SU-DHL-6 (cell line): ENCODE data around the gene PRKN.

ENCODE experiments used
- EZH2phosphoT487 ChIP-seq: fragments of 200-600 bp; sonication (generic), shearing (Covaris generic); conservative IDR thresholded peaks from 2 replicates; pipeline ENCODE4 v1.6.1; 2018; ENCODE audit warnings: mild to moderate bottlenecking, antibody characterized with exemption, low read length, moderate library complexity, mixed read lengths
- TF ChIP-seq, protein P1 (sequence below): fragments of 200-600 bp; sonication (generic); IDR thresholded peaks from one replicate; pipeline ENCODE4 v1.5.1; 2017; ENCODE audit warnings: antibody characterized with exemption, mild to moderate bottlenecking, low read length, moderate library complexity; ENCODE audit not compliant: insufficient read depth, poor library complexity, severe bottlenecking

DNA sequence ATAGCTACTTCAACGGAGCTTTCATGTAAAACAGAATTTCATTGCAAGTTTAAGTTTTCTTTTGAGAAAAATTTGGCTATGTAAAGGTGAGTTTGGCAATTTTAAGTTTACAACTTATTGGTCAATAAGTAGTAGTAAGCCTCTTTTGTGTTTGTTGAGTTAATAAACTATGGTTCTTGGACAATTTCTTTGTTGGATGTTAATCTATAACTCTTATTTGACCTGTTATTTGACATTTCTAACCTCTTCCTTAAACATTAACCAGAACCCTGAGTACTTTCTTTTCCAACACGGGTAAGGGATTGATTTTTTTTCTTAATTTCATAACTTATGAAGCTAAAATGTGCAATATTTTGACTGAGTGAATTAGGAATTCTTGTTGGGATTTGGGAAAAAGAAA lies 354.4 kb downstream of the PRKN start:
- TF ChIP-seq, protein P1, sequence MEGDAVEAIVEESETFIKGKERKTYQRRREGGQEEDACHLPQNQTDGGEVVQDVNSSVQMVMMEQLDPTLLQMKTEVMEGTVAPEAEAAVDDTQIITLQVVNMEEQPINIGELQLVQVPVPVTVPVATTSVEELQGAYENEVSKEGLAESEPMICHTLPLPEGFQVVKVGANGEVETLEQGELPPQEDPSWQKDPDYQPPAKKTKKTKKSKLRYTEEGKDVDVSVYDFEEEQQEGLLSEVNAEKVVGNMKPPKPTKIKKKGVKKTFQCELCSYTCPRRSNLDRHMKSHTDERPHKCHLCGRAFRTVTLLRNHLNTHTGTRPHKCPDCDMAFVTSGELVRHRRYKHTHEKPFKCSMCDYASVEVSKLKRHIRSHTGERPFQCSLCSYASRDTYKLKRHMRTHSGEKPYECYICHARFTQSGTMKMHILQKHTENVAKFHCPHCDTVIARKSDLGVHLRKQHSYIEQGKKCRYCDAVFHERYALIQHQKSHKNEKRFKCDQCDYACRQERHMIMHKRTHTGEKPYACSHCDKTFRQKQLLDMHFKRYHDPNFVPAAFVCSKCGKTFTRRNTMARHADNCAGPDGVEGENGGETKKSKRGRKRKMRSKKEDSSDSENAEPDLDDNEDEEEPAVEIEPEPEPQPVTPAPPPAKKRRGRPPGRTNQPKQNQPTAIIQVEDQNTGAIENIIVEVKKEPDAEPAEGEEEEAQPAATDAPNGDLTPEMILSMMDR = no peak
- TF ChIP-seq EZH2phosphoT487 = no peak
